Mucosa of stomach (tissue), 1 donor: ENCODE measurements around the gene C1orf198.

Source experiments
- H3K27me3 ChIP-seq: one replicate; pipeline ENCODE4 v1.7.0; 2013; ENCODE audit warnings: mild to moderate bottlenecking, low read length; ENCODE audit not compliant: control insufficient read depth, insufficient read depth
- H3K36me3 ChIP-seq: one replicate; pipeline ENCODE4 v1.7.0; 2013; ENCODE audit warnings: low read length; ENCODE audit not compliant: control insufficient read depth, insufficient read depth
- H3K4me1 ChIP-seq: one replicate; pipeline ENCODE4 v1.7.0; 2013; ENCODE audit warnings: mild to moderate bottlenecking, low read length; ENCODE audit not compliant: control insufficient read depth, insufficient read depth
- H3K4me3 ChIP-seq: one replicate; pipeline ENCODE4 v1.7.0; 2013; ENCODE audit warnings: low read length
- H3K9ac ChIP-seq: one replicate; pipeline ENCODE4 v1.7.0; 2013; ENCODE audit warnings: mild to moderate bottlenecking, low read length, moderate library complexity
- H3K9me3 ChIP-seq: one replicate; pipeline ENCODE4 v1.7.0; 2013; ENCODE audit warnings: mild to moderate bottlenecking, low read length, moderate library complexity; ENCODE audit not compliant: control insufficient read depth
- donor health status: Pancreatic carcinoma.

C1orf198 gene

DNA sequence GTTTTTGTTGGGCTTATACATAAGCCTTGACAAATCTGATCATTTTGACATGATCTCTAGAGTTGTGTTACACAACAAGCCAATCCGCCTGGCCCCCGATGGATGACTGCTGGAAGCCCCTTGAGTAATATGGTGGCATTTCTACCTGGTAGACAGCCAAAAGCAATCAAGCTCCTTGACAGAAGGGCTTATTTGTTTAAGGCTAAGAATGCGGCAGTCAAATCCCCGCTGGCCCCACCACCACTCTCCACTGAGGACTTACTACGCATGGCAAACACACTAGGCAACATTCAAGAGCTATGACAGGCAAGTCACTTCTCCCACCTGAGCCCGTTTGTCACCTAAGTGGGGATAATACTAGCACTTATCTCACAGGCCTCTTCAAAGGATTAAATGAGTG is 33.4 kb upstream of the C1orf198 start:
- H3K4me3 ChIP-seq = no peak overlapping the region
- no peaks in the 10 kb centered on the region for H3K27me3 ChIP-seq

DNA sequence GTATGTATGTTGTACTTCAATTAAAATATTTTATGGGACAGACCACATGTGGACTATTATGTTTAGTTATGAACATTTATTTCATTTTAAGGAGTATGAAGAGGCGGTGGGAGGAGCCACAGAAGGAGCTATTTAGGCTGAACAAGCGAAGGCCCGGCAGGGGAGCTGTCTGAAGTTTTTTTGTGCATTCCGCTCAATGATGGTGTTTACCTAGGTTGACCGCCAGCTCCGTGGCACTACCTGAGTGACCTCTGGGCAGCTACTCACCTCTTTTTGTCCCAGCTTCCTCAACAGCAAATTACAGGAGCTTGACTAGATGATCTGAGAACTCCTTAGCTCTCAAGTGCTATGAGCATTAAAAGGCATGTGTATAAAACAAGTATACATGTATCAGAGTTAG is 32.7 kb upstream of the C1orf198 start:
- no peaks in the 10 kb centered on the region for H3K4me1 ChIP-seq
- no peak overlapping the region for H3K4me3 ChIP-seq
- H3K36me3 ChIP-seq = peaks cover 3% of the 10 kb centered on the region
- no peaks in the 10 kb centered on the region for H3K9me3 ChIP-seq
- H3K9ac ChIP-seq = no peak overlapping the region
- no peaks in the 10 kb centered on the region for H3K27me3 ChIP-seq

More for the DNA sequence above, 33.4 kb upstream of the C1orf198 start:
- no peaks in the 10 kb centered on the region for H3K9me3 ChIP-seq
- H3K4me1 ChIP-seq = no peaks in the 10 kb centered on the region
- H3K36me3 ChIP-seq = peaks cover 3% of the 10 kb centered on the region
- no peak overlapping the region for H3K9ac ChIP-seq

DNA sequence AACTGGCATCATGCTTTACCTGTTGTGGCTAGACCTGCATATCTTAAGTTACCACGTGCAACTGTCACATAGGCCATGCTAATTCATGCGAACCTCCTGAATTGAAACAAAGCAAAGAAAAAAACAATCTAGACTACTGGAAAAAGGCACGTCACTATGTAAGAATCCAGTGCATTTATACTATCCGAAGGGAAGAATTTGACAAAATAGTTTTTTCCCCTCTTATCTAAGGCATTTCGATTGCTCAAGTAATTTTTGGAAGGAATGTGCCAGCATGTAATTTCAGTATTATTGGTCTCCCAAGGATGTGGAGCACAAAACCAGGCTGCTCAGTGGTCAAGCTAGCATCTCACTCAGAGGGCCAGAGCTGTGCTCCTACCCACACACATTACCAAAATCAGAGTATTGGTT is 31.5 kb upstream of the C1orf198 start:
- Histone ChIP-seq H3K4me1 (no peaks in the 10 kb centered on the region), H3K36me3 (peaks cover 3% of the 10 kb centered on the region), H3K9me3 (no peaks in the 10 kb centered on the region), H3K9ac (no peak overlapping the region), H3K27me3 (no peaks in the 10 kb centered on the region), H3K4me3 (no peak overlapping the region)

DNA sequence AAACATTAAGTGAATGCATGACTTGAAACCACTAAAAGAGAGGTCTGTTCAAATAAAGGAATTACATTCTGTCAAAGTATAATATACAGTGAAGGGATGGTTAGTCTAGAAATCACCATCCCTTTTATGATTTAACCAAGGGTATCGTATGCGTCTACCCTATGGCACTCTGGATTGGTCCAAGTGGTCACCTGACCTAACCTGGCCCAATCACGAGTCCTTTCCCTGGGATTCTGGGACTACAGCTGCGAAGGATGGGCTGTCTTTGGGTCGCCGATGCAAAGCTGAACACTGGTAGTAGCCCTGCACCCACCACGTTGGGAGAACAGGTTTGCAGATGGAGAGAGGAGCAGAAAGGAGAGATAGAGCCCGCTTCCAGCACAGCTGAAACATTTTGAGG is 30.4 kb upstream of the C1orf198 start:
- H3K9ac ChIP-seq = no peak overlapping the region
- no peak overlapping the region for H3K4me3 ChIP-seq

DNA sequence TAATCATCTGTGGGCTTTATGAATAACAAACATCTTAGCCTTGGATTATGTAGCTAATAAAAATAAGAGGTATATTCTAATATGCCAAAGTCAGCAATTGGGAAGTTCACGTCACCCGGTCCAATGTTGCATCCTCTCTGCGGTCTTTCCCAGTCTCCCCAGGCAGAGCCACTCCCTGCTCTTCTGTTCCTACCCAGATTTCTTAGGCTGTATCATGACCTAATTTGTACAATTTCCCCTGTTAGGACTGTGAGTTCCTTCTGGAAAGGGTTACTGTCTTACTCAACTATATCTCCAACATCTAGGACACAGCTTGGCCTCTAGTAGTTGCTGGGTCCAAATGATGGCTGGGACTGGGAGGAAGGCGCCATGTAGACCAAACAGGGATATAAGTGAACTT is 29.8 kb upstream of the C1orf198 start:
- Histone ChIP-seq H3K4me1 (no peaks in the 10 kb centered on the region), H3K9me3 (no peaks in the 10 kb centered on the region), H3K36me3 (no peaks in the 10 kb centered on the region), H3K9ac (no peak overlapping the region), H3K27me3 (no peaks in the 10 kb centered on the region), H3K4me3 (no peak overlapping the region)

More for the DNA sequence above, 30.4 kb upstream of the C1orf198 start:
- Histone ChIP-seq H3K27me3 (no peaks in the 10 kb centered on the region), H3K9me3 (no peaks in the 10 kb centered on the region), H3K36me3 (no peaks in the 10 kb centered on the region), H3K4me1 (no peaks in the 10 kb centered on the region)

DNA sequence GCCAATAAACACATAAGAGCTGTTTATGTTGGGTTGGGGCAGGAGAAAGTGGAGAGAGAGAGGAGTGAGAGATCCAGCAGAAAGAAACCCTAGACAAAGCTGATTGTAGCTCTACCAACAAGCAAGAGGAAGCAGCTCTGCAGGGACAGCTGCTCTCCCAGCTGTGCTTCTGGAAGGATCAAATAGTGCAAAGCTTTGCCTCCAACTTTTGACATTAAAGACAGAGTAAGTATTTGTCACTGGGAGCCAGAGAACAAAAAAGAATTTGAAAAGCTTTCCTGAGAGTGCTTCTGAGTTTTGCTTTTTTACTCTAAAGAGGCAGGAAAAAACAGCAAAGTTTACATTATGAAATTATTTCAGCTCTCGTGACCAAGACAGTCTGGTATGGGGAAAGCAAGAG is 28.5 kb upstream of the C1orf198 start:
- H3K9me3 ChIP-seq = no peaks in the 10 kb centered on the region
- H3K4me1 ChIP-seq = no peaks in the 10 kb centered on the region
- no peak overlapping the region for H3K9ac ChIP-seq
- H3K36me3 ChIP-seq = no peaks in the 10 kb centered on the region
- H3K4me3 ChIP-seq = no peak overlapping the region
- H3K27me3 ChIP-seq = no peaks in the 10 kb centered on the region

DNA sequence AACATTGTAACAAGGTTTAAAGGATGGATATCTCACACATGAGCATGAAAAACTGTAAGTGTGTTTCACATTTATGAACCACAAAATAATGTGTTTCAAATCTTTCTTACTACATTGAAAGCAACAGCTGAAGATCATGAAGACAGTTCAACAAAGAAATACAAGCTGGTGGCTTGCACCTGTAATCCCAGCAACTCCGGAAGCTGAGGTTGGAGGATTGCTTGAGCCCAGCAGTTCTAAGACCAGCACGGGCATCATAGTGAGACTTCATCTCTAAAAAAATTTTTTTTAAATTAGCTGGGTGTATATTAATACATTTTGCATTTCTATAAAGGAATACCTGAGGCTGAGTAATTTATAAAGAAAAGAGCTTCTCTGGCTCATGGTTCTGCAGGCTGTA is 27.1 kb upstream of the C1orf198 start:
- Histone ChIP-seq H3K9me3 (no peaks in the 10 kb centered on the region), H3K36me3 (no peaks in the 10 kb centered on the region), H3K27me3 (no peaks in the 10 kb centered on the region), H3K4me3 (no peak overlapping the region), H3K4me1 (no peaks in the 10 kb centered on the region), H3K9ac (no peak overlapping the region)

DNA sequence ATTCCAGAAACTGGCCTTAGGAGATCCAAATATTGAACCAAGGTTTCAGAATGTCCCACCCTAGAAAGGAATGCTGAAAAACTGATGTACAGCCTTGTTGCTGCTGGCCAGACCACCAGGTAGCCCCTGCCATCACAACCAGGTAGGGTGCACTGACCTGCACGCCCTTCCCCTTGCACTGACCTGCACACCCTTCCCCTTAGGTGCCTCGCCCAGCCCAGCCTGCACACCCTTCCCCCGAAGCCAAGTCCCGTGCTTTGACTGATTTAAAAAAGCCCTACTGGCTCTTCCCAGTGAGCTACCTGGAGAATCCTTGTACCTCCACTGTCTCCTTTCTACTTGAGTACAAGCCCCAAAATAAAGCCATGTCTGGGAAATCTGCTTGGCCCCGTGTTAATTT is 26.3 kb upstream of the C1orf198 start:
- Histone ChIP-seq H3K4me1 (no peaks in the 10 kb centered on the region), H3K27me3 (no peaks in the 10 kb centered on the region), H3K9ac (no peak overlapping the region), H3K36me3 (no peaks in the 10 kb centered on the region), H3K9me3 (no peaks in the 10 kb centered on the region), H3K4me3 (no peak overlapping the region)

DNA sequence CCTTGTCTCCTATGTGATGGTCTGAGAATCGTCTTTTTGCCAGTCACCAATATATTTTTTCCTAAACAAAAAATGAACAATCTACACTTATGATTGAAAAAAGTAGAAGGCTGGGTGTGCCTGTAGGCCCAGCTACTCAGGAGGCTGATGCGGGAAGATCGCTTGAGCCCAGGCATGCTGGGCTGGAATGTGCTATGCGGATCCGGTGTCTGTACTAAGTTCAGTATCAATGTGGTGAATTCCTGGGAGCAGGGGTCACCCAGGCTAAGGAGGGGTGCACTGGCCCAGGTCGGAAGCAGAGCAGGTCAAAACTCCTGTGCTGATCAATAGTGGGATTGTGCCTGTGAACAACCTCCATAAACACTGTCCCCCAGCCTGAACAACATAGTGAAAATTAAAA is 25.7 kb upstream of the C1orf198 start:
- H3K27me3 ChIP-seq = no peaks in the 10 kb centered on the region

DNA sequence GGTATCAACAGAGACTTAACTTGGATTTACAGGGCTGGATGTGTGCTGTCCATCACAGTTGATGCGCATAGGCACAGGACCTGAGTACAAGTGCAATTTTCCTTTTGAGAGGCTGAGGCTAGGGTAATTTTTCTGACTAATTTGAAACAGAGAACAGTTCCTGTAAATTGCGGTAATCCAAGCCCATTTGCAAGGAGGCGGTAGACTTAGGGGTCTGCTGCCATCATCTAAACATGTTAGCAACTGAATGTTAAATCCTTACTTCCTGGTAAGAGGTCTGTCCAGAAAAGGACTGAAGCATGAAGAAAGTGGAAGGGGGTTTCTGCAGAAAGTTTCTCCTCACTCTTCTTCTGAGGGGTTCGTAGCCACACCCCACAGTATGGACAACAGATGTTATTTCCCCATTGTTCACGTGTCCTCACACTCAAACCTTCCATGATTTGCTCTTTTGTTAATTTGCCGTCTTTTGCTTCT is 23.7 kb upstream of the C1orf198 start:
- no peaks in the 10 kb centered on the region for H3K36me3 ChIP-seq
- H3K27me3 ChIP-seq = no peaks in the 10 kb centered on the region
- H3K9ac ChIP-seq = no peak overlapping the region
- no peaks in the 10 kb centered on the region for H3K4me1 ChIP-seq
- H3K9me3 ChIP-seq = no peaks in the 10 kb centered on the region
- H3K4me3 ChIP-seq = no peak overlapping the region

More for the DNA sequence above, 25.7 kb upstream of the C1orf198 start:
- H3K9me3 ChIP-seq = no peaks in the 10 kb centered on the region
- H3K4me1 ChIP-seq = no peaks in the 10 kb centered on the region
- H3K4me3 ChIP-seq = no peak overlapping the region
- H3K9ac ChIP-seq = no peak overlapping the region
- H3K36me3 ChIP-seq = no peaks in the 10 kb centered on the region

DNA sequence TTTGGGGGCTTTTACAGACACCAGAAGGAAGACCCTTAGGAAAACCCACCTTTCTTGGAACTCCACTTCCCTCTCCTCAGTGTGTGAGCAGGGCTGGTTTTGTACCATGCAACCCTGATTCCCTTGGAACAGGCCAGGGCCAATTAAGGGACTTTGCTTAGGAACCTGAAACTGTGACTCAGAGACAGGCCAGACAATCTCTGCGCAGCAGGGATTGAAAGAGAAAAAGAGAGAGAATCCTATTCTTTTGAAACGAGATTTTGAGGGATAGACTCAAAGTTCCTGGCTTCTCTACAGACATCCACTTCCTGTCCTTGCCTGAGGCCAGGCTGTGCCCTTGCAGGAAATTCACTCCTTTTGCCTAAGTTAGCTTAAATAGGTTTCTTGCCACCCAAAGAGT is 23.1 kb upstream of the C1orf198 start:
- no peaks in the 10 kb centered on the region for H3K36me3 ChIP-seq
- H3K9me3 ChIP-seq = no peaks in the 10 kb centered on the region
- H3K4me1 ChIP-seq = no peaks in the 10 kb centered on the region

DNA sequence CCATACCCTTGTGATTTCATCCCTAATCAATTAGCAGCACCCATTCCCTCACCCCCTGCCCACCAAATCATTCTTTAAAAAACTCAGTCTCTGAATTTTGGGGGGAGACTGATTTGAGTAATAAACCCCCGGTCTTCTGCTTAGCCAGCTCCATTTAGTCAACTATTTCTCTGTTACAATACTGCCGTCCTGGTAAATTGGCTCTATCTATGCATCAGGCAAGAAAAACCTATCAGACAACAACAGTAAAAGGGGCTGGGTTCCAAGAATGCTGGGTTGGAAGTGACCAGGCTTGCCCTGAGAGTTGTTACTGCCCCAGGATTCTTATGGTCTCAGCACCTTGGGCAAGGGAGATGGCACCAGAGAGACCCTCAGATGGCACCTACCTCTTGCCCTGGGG is 16.3 kb upstream of the C1orf198 start:
- H3K4me1 ChIP-seq = no peaks in the 10 kb centered on the region
- H3K9ac ChIP-seq = no peak overlapping the region
- no peaks in the 10 kb centered on the region for H3K36me3 ChIP-seq
- H3K27me3 ChIP-seq = peaks cover 15% of the 10 kb centered on the region
- no peak overlapping the region for H3K4me3 ChIP-seq
- H3K9me3 ChIP-seq = no peaks in the 10 kb centered on the region

More for the DNA sequence above, 23.1 kb upstream of the C1orf198 start:
- Histone ChIP-seq H3K9ac (no peak overlapping the region), H3K4me3 (no peak overlapping the region), H3K27me3 (no peaks in the 10 kb centered on the region)

DNA sequence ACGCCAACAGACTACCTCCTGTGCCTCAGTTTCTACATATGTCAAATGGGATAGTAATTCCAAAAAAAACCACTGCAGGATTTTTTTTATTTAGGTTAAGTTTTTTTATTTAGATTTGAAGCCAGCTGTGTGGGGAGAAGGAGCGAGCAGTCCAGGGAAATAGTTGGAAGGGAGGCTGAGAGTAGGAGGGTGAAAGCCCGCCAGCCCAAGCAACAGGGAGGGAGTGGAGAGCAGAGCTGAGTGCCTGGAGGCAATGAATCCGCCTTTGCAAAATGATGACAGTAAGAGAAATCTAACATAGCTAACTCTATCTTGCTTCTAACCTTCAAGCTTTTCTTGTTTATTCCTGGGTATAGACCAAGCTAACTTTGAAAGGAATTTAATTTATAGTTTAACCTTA is 15.6 kb upstream of the C1orf198 start:
- H3K4me3 ChIP-seq = no peak overlapping the region

More for the DNA sequence above, 15.6 kb upstream of the C1orf198 start:
- no peak overlapping the region for H3K9ac ChIP-seq
- H3K4me1 ChIP-seq = no peaks in the 10 kb centered on the region
- no peaks in the 10 kb centered on the region for H3K9me3 ChIP-seq
- peaks cover 19% of the 10 kb centered on the region for H3K27me3 ChIP-seq
- H3K36me3 ChIP-seq = no peaks in the 10 kb centered on the region
